ENCODE measurements around the gene GNG4. TPM values are rescaled to one million over a fixed set of nuclear protein-coding genes. Genes with fewer than 3 reads are reported as not detected.

Gene GNG4
- total and polyA plus RNA-seq, 2 of the 4 experiments (the other 2 are of a cell fraction) = 0.18 to 0.29 TPM

GRCh38 chr1:235657747-235658526 is 8.4 kb upstream of the GNG4 start:
- H3K27me3 ChIP-seq (ENCODE audit: control insufficient read depth, insufficient read depth, low read length) = peaks cover 6% of the 10 kb centered on the region
- H2BK5ac ChIP-seq (ENCODE audit: low read depth, low read length, poor library complexity, severe bottlenecking) = no peak overlapping the region
- H3K4ac ChIP-seq (ENCODE audit: low read depth, low read length) = no peak overlapping the region
- H2BK20ac ChIP-seq (ENCODE audit: low read depth, low read length) = no peak overlapping the region
- H3K9me1 ChIP-seq (ENCODE audit: insufficient read depth, low read length) = no peaks in the 10 kb centered on the region
- no peak overlapping the region for H3K4me3 ChIP-seq (ENCODE audit: insufficient read depth, low read depth, low read length)
- no peak overlapping the region for H2BK120ac ChIP-seq (ENCODE audit: low read depth, low read length)
- H3K23ac ChIP-seq (ENCODE audit: low read depth, low read length) = no peak overlapping the region
- no peak overlapping the region for H3K18ac ChIP-seq (ENCODE audit: low read depth, low read length)
- no peak overlapping the region for H2AFZ ChIP-seq (replicated peaks; ENCODE audit: low read length, poor library complexity)
- no peaks in the 10 kb centered on the region for H4K20me1 ChIP-seq (ENCODE audit: insufficient read depth, low read length)
- no peak overlapping the region for H4K91ac ChIP-seq (ENCODE audit: insufficient read depth, low read depth, low read length)
- dilution Hi-C loops (cut with HindIII; ENCODE audit: low sequenced_read_pairs, unreplicated experiment) (no loop called here), intact Hi-C loops (cut with micrococcal nuclease) (no loop called here), in situ Hi-C loops (cut with MboI; ENCODE audit: low sequenced_read_pairs) (no loop called here)
- H2AK5ac ChIP-seq (ENCODE audit: low read depth, low read length) = no peak overlapping the region
- H3K36me3 ChIP-seq (ENCODE audit: control insufficient read depth, insufficient read depth, low read length) = 0 out of 2 replicates have a peak, but pooled peaks cover 1% of the 10 kb centered on the region
- DNase-seq (no peak), ATAC-seq (ENCODE audit: low read depth) (no peak)
- no peaks in the 10 kb centered on the region; the same call in 1 of the 2 replicates for H3K9me3 ChIP-seq (ENCODE audit: control insufficient read depth, insufficient read depth, low read length)
- no TSS peak for BruUV-seq (replicated peaks)
- H4K8ac ChIP-seq (ENCODE audit: low read depth in 2 of 2, low read length in 2 of 2) = no peak overlapping the region
- no peak overlapping the region for H3K9ac ChIP-seq (ENCODE audit: low read depth, low read length)
- H3K56ac ChIP-seq (ENCODE audit: extremely low read depth, insufficient read depth, low read length) = no peak overlapping the region
- H3K14ac ChIP-seq (replicated peaks; ENCODE audit: low read depth, low read length) = no peak overlapping the region
- H4K5ac ChIP-seq (ENCODE audit: low read depth, low read length) = no peak overlapping the region
- no peak overlapping the region for H3K4me2 ChIP-seq (ENCODE audit: low read depth, low read length)
- POLR2A ChIA-PET (ENCODE audit: unreplicated experiment) = interaction anchor here (0.6 kb wide), 1 partner anchor 125 kb away, joined by 10 read pairs; no protein-coding TSS in a partner anchor
- CTCF ChIA-PET = interaction anchor here (1.1 to 1.3 kb wide), 2 partner anchors 9 to 24 kb away, joined by 3 to 6 read pairs; no protein-coding TSS in a partner anchor
- no peak overlapping the region for H2BK15ac ChIP-seq (ENCODE audit: low read depth, low read length)
- H2AK9ac ChIP-seq (replicated peaks; ENCODE audit: low read depth, low read length, poor library complexity) = no peak overlapping the region
- no peaks in the 10 kb centered on the region for H3K79me1 ChIP-seq (ENCODE audit: low read depth in 1 of 2, low read length in 2 of 2)
- WGBS, 2 experiments (ENCODE audit: extremely low coverage in 2 of 2, insufficient read length in 1 of 2) = 30% methylated on average over 2 of the region's 5 CpGs; no CpG with 5 or more reads in 1 of the 2 experiments
- H3K27ac ChIP-seq (ENCODE audit: insufficient read depth, low read length) = no peak overlapping the region
- H3K4me1 ChIP-seq (ENCODE audit: control insufficient read depth, insufficient read depth, low read length) = no peaks in the 10 kb centered on the region
- TF ChIP-seq, protein P1, sequence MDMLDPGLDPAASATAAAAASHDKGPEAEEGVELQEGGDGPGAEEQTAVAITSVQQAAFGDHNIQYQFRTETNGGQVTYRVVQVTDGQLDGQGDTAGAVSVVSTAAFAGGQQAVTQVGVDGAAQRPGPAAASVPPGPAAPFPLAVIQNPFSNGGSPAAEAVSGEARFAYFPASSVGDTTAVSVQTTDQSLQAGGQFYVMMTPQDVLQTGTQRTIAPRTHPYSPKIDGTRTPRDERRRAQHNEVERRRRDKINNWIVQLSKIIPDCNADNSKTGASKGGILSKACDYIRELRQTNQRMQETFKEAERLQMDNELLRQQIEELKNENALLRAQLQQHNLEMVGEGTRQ (IDR thresholded peaks at IDR 0.05; ENCODE audit: low read depth, low read length) = no peak
- TF ChIP-seq POLR2A (IDR thresholded peaks at IDR 0.05; ENCODE audit: low read depth, low read length) (no peak), MXI1 (IDR thresholded peaks at IDR 0.05; ENCODE audit: borderline replicate concordance, low read depth, low read length) (no peak), MAZ (IDR thresholded peaks at IDR 0.05; ENCODE audit: borderline replicate concordance, low read depth, low read length) (no peak), NFE2L2 (IDR thresholded peaks at IDR 0.05; ENCODE audit: low read depth, low read length) (no peak), FOS (IDR thresholded peaks at IDR 0.05; ENCODE audit: low read depth, low read length) (no peak), RFX5 (IDR thresholded peaks at IDR 0.05; ENCODE audit: low read depth, low read length) (no peak), RCOR1 (IDR thresholded peaks at IDR 0.05; ENCODE audit: insufficient replicate concordance, low read length) (no peak), MAFK (IDR thresholded peaks at IDR 0.05; ENCODE audit: low read depth, low read length) (no peak), CEBPB (IDR thresholded peaks at IDR 0.05; ENCODE audit: low read depth, low read length) (no peak), RAD21 (IDR thresholded peaks at IDR 0.05; ENCODE audit: low read length) (no peak), SMC3 (IDR thresholded peaks at IDR 0.05; ENCODE audit: low read depth, low read length) (no peak), CHD1 (IDR thresholded peaks at IDR 0.05; ENCODE audit: low read depth, low read length) (no peak)
- TF ChIP-seq, protein P2, sequence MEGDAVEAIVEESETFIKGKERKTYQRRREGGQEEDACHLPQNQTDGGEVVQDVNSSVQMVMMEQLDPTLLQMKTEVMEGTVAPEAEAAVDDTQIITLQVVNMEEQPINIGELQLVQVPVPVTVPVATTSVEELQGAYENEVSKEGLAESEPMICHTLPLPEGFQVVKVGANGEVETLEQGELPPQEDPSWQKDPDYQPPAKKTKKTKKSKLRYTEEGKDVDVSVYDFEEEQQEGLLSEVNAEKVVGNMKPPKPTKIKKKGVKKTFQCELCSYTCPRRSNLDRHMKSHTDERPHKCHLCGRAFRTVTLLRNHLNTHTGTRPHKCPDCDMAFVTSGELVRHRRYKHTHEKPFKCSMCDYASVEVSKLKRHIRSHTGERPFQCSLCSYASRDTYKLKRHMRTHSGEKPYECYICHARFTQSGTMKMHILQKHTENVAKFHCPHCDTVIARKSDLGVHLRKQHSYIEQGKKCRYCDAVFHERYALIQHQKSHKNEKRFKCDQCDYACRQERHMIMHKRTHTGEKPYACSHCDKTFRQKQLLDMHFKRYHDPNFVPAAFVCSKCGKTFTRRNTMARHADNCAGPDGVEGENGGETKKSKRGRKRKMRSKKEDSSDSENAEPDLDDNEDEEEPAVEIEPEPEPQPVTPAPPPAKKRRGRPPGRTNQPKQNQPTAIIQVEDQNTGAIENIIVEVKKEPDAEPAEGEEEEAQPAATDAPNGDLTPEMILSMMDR (conservative IDR thresholded peaks at IDR 0.05; ENCODE audit: low read depth, low read length) = no peak
- TF ChIP-seq, protein P3, sequence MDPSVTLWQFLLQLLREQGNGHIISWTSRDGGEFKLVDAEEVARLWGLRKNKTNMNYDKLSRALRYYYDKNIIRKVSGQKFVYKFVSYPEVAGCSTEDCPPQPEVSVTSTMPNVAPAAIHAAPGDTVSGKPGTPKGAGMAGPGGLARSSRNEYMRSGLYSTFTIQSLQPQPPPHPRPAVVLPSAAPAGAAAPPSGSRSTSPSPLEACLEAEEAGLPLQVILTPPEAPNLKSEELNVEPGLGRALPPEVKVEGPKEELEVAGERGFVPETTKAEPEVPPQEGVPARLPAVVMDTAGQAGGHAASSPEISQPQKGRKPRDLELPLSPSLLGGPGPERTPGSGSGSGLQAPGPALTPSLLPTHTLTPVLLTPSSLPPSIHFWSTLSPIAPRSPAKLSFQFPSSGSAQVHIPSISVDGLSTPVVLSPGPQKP (IDR thresholded peaks at IDR 0.05; ENCODE audit: borderline replicate concordance, low read depth, low read length) = no peak
